HTERT RPE-1 (cell line): ENCODE data around the gene ENTREP3.

ENCODE experiments used
- in situ Hi-C: fragments of 300-500 bp; cut with MboI; formaldehyde crosslinking; loops from 4 replicates; pipeline ENCODE4 v1.14.3; 2020; ENCODE audit warnings: low sequenced_read_pairs

The ENTREP3 gene

GRCh38 chr1:155279268-155279667 lies 24.0 kb upstream of the ENTREP3 start:
- in situ Hi-C loops: no loop called here

DNA sequence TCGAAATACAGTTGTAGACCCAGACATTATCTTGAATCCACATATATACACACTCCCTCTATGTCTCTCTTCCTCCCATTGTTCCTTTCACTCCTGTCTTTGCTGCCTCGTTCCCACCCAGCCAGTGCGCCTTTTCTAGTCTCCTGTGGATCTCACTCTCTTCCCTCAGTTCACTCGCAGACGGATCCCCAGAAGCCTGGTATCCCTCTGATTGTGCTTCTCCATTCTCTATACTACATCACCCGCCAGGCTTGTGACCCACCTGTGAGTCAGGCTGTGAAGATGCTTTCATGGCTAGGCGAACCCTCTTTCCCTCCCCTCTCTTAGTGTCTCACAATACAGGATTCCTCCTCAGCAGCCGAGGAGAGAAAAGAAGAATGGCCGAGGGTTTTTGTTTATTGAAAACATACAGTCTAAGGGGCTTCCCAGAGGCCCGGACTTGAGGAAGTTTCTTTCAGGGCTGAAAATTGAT lies 23.4 kb upstream of the ENTREP3 start:
- in situ Hi-C loops: no loop called here

DNA sequence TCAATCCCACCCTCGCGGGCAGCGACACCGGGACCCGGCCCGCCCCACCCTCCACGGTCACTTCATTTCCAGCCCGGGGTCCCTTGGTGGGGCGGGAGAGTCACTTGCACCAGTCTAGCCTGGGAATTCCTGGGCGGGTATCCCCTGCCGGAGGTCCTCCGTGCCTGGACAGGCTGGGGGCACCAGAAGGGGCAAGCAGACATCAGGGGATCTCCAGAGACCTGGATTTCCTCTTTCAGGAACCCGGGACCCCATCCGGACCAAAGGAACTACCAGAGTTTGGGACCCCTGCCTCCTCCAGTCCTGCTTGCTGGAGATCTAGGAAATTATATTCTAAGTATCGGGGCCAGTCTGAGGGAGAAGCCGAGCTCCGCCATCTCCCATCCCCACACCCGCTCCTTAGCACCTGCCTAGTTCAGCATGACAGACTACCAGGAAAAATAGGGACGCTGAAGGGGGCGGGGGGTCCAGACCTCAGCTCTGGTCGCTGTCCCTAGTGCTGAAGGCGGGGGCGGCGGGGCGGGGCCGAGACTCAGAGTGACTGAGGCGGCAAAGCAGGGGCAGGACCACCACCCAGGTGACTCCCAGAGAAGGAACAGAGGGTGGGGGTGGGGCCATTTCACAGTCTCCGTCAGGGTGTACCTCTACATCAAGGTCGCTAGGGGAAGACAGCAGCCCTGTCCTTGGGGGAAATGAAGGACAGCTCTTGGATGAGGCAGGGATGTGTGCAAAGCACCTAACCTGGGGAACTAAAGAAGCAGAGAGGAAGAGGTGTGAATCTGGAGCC lies 22.8 kb upstream of the ENTREP3 start:
- in situ Hi-C loops: no loop called here

GRCh38 chr1:155277070-155277901 lies 22.0 kb upstream of the ENTREP3 start, which contains the start of gene HCN3:
Gene HCN3 (plus strand): TSS chr1:155277463. CDS start chr1:155277591, 128 bp downstream.
- in situ Hi-C loops: no loop called here

- in situ Hi-C loops: no loop called here
These were observed 18.3 kb upstream of the ENTREP3 start, which contains the start of gene CLK2 for GRCh38 chr1:155273343-155274245. Gene CLK2 (minus strand): TSS chr1:155273504. CDS start chr1:155270977, 2,527 bp downstream.

GRCh38 chr1:155272466-155273342 lies 17.4 kb upstream of the ENTREP3 start:
- in situ Hi-C loops: no loop called here

- in situ Hi-C loops: no loop called here
These were observed 14.1 kb upstream of the ENTREP3 start for GRCh38 chr1:155269381-155269780.

DNA sequence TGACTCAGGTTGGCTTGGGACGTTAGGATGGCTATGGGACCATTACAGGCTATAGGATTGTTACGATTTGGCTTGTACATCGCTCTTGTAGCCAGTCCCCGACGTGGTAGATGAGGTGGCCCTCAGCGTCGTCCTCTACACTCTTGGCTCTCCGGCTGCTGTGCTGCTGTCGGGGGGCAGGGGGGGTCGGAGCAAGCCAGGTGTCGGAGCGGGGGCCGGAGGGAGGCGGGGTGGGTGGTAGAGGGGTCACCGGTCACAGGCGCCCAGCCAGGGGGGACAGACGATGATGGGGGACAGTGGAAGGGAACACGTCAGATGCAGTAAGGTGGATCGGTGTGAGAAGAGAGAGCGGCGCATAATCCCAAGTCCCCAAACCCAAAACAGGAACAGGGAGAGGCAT lies 13.3 kb upstream of the ENTREP3 start:
- in situ Hi-C loops: no loop called here

GRCh38 chr1:155267373-155267772 lies 12.1 kb upstream of the ENTREP3 start:
- in situ Hi-C loops: no loop called here

GRCh38 chr1:155266553-155266952 lies 11.3 kb upstream of the ENTREP3 start:
- in situ Hi-C loops: no loop called here

GRCh38 chr1:155263067-155263466 lies 7.8 kb upstream of the ENTREP3 start:
- in situ Hi-C loops: no loop called here

GRCh38 chr1:155261852-155262673 lies 6.8 kb upstream of the ENTREP3 start, which contains the start of gene SCAMP3:
Gene SCAMP3 (minus strand): TSS chr1:155262360. CDS start chr1:155262151, 209 bp downstream.
- in situ Hi-C loops: no loop called here

- in situ Hi-C loops: no loop called here
These were observed 6.2 kb upstream of the ENTREP3 start for GRCh38 chr1:155261493-155261851.

GRCh38 chr1:155260276-155260675 lies 5.0 kb upstream of the ENTREP3 start:
- in situ Hi-C loops: no loop called here

GRCh38 chr1:155256058-155256852 lies 972 bp upstream of the ENTREP3 start:
- in situ Hi-C loops: no loop called here

- in situ Hi-C loops: no loop called here
These were observed 505 bp downstream of the ENTREP3 start for GRCh38 chr1:155254714-155255242.

GRCh38 chr1:155254228-155254713 lies 1.0 kb downstream of the ENTREP3 start:
- in situ Hi-C loops: no loop called here

- in situ Hi-C loops: no loop called here
These were observed 1.5 kb downstream of the ENTREP3 start for GRCh38 chr1:155253797-155254196.
